A549 (cell line): Measurements from ENCODE around the gene CCR1. TPM values are rescaled to one million over a fixed set of nuclear protein-coding genes. Genes with fewer than 3 reads are reported as not detected.

ENCODE experiments used
- ATAC-seq, 2 experiments: fragments of 200-7000 bp in 1 of 2; fragments of >200 bp in 1 of 2; cut with Nextera tagmentation in 1 of 2; cut with Tn5 transposase in 1 of 2; 3 replicates each; pipeline versions ENCODE4 v1.8.0 to v1.9.1; 2018 to 2020; ENCODE audit warnings: mild to moderate bottlenecking in 1 of 2, moderate library complexity in 1 of 2
- CTCF ChIA-PET: fragments of 300-600 bp; sonication (Branson Sonifier 250); formaldehyde crosslinking; extraction: SDS; loops from one replicate; lab custom pipeline; 2021; ENCODE audit warnings: antibody characterized with exemption, inconsistent platforms; lab: Yijun Ruan, JAX
- POLR2A ChIA-PET: fragments of 350-600 bp; formaldehyde crosslinking; extraction: SDS; loops from one replicate; lab custom pipeline; 2021; ENCODE audit warnings: antibody characterized with exemption, inconsistent platforms; lab: Yijun Ruan, JAX
- DNase-seq, 2 experiments: peaks; one replicate each; pipeline versions ENCODE4 v3.0.0 to v3.0.0-alpha.2; 2011 to 2016; ENCODE audit warnings: low read depth in 1 of 2, low spot score in 1 of 2
- FAIRE-seq: peaks from 2 replicates; lab custom pipeline; 2011; peaks lifted over from hg19 to GRCh38; lab: Jason Lieb, UNC
- H3K27ac ChIP-seq, 2 experiments: fragments of >200 bp; sonication (Bioruptor Twin); formaldehyde crosslinking; 3 replicates each; pipeline ENCODE4 v1.5.1; 2016 to 2017
- H3K4me1 ChIP-seq: fragments of >200 bp; sonication (Bioruptor Twin); formaldehyde crosslinking; 3 replicates; pipeline ENCODE4 v1.6.1; 2016
- H3K4me2 ChIP-seq: fragments of >200 bp; sonication (Bioruptor Twin); formaldehyde crosslinking; 3 replicates; pipeline ENCODE4 v1.6.1; 2016
- H3K4me3 ChIP-seq: fragments of >200 bp; sonication (Bioruptor Twin); formaldehyde crosslinking; 3 replicates; pipeline ENCODE4 v1.5.1; 2016
- H3K9me3 ChIP-seq: fragments of >200 bp; sonication (Bioruptor Twin); formaldehyde crosslinking; 3 replicates; pipeline ENCODE4 v1.6.1; 2016
- BCL3 ChIP-seq: fragments of >200 bp; sonication (Bioruptor Twin); formaldehyde crosslinking; IDR thresholded peaks from 3 replicates; pipeline ENCODE4 v1.6.1; 2016
- CBX8 ChIP-seq: fragments of 200-600 bp; sonication (generic); IDR thresholded peaks from 2 replicates; pipeline ENCODE4 v1.6.1; 2016
- CTCF ChIP-seq: fragments of >200 bp; sonication (Bioruptor Twin); formaldehyde crosslinking; IDR thresholded peaks from 3 replicates; pipeline ENCODE4 v1.5.1; 2016
- EHF ChIP-seq: fragments of 250-450 bp; sonication (Bioruptor Pico); IDR thresholded peaks from 2 replicates; pipeline ENCODE4 v1.5.0; 2020; ENCODE audit warnings: mild to moderate bottlenecking
- EP300 ChIP-seq, 2 experiments: fragments of >200 bp; sonication (Bioruptor Twin); formaldehyde crosslinking; IDR thresholded peaks; 2 replicates in 1 of 2; 3 replicates in 1 of 2; pipeline ENCODE4 v1.6.1; 2016 to 2017
- HOXB13 ChIP-seq: fragments of 250-450 bp; sonication (Bioruptor Pico); IDR thresholded peaks from 2 replicates; pipeline ENCODE4 v1.5.0; 2020; ENCODE audit warnings: low read depth, mild to moderate bottlenecking, moderate library complexity
- JUNB ChIP-seq: fragments of >200 bp; sonication (Bioruptor Twin); formaldehyde crosslinking; IDR thresholded peaks from 2 replicates; pipeline ENCODE4 v1.6.1; 2016
- KDM1A ChIP-seq: fragments of 200-600 bp; sonication (generic); IDR thresholded peaks from 2 replicates; pipeline ENCODE4 v1.6.1; 2016; ENCODE audit warnings: low read depth, mild to moderate bottlenecking
- KDM5A ChIP-seq: fragments of 200-600 bp; sonication (generic); IDR thresholded peaks from 2 replicates; pipeline ENCODE4 v1.6.1; 2016; ENCODE audit warnings: antibody characterized with exemption, mild to moderate bottlenecking
- MYC ChIP-seq: IDR thresholded peaks from 2 replicates; pipeline ENCODE4 v1.6.1; 2012; ENCODE audit warnings: mild to moderate bottlenecking, inconsistent platforms, low read length, improper control_type of control experiment, borderline replicate concordance
- PBX3 ChIP-seq: IDR thresholded peaks from 2 replicates; pipeline ENCODE4 v1.6.1; 2012
- POLR2AphosphoS2 ChIP-seq: conservative IDR thresholded peaks from 2 replicates; pipeline ENCODE4 v1.6.1; 2012; ENCODE audit warnings: low read length, improper control_type of control experiment, inconsistent platforms
- REST ChIP-seq: fragments of 200-600 bp; sonication (generic); IDR thresholded peaks from 2 replicates; pipeline ENCODE4 v1.6.1; 2016; ENCODE audit warnings: antibody characterized with exemption, mild to moderate bottlenecking, moderate library complexity
- USF2 ChIP-seq: fragments of 450-650 bp; IDR thresholded peaks from 2 replicates; pipeline ENCODE4 v1.6.1; 2014; ENCODE audit warnings: antibody characterized with exemption
- ZNF302 ChIP-seq: fragments of 250-450 bp; sonication (Bioruptor Pico); IDR thresholded peaks from 2 replicates; pipeline ENCODE4 v1.9.0; 2021; ENCODE audit warnings: inconsistent platforms, mild to moderate bottlenecking, moderate library complexity
- WGBS: methylation state at CpG from one replicate; pipeline ENCODE4 v1.1.6; 2017; ENCODE audit errors: missing lambda C conversion rate; 5-methylcytosine and 5-hydroxymethylcytosine counted together
- polyA plus RNA-seq, 4 experiments: library from polyadenylated mRNA; depleted of rRNA in 3 of 4; stranded (reverse); fragments of >200 nt; fragmentation: RNase III in 1 of 4; extraction: RNeasy Plus Mini Kit Qiagen cat#74134 plus additional on column Dnase treatment in 1 of 4; gene quantifications; 2 replicates in 3 of 4; 3 replicates in 1 of 4; pipeline ENCODE4 v1.2.3, GENCODE V29; 2011 to 2017

The CCR1 gene
- polyA plus RNA-seq, 2 of the 4 experiments (the other 2 are of a cell fraction), result 0.03 TPM; not detected in 1

GRCh38 chr3:46228260-46229242, 20.4 kb upstream of the CCR1 start:
- 11% methylated on average over 5 of the region's 5 CpGs for WGBS
- ATAC-seq, result no peak
- Histone ChIP-seq H3K4me2 (no peak overlapping the region), H3K27ac (no peak overlapping the region)
- TF ChIP-seq KDM1A, result no peak
- TF ChIP-seq BCL3, result no peak
- no peak for TF ChIP-seq USF2
- no peak for TF ChIP-seq ZNF302 (CRISPR knock-in tag)
- TF ChIP-seq, all 56 proteins: peak for 0
- ChIA-PET POLR2A (no interaction called here), CTCF (interaction anchor here (0.5 kb wide), 1 partner anchor 17 kb away, joined by 3 read pairs; no protein-coding TSS in a partner anchor)
- FAIRE-seq (no peak), DNase-seq (no peak)
- no peak overlapping the region for H3K4me3 ChIP-seq
- no peaks in the 10 kb centered on the region; the same call in 2 of the 3 replicates for H3K9me3 ChIP-seq
- H3K4me1 ChIP-seq, result no peaks in the 10 kb centered on the region

- Histone ChIP-seq H3K9me3 (no peaks in the 10 kb centered on the region; the same call in 2 of the 3 replicates), H3K4me3 (no peak overlapping the region), H3K27ac (no peak overlapping the region), H3K4me1 (no peaks in the 10 kb centered on the region), H3K4me2 (no peak overlapping the region)
- ATAC-seq (no peak), DNase-seq (no peak), FAIRE-seq (no peak)
- WGBS, result 35% methylated on average over 7 of the region's 7 CpGs
- CTCF ChIA-PET, result no interaction called here
- POLR2A ChIA-PET, result no interaction called here
- no peak for TF ChIP-seq JUNB
- no peak for TF ChIP-seq MYC
- TF ChIP-seq, all 56 proteins: peak for 0
These were observed 14.5 kb upstream of the CCR1 start for GRCh38 chr3:46222435-46223161.

GRCh38 chr3:46221938-46222337, 13.8 kb upstream of the CCR1 start:
- Histone ChIP-seq H3K4me3 (no peak overlapping the region), H3K4me1 (no peaks in the 10 kb centered on the region), H3K27ac (no peak overlapping the region), H3K4me2 (no peak overlapping the region), H3K9me3 (no peaks in the 10 kb centered on the region; the same call in 2 of the 3 replicates)
- ATAC-seq, result no peak
- WGBS, result no CpG with 5 or more reads among the region's 1 CpG
- TF ChIP-seq PBX3, result no peak
- TF ChIP-seq KDM5A, result no peak
- TF ChIP-seq USF2, result no peak
- TF ChIP-seq CTCF, result no peak
- no peak for TF ChIP-seq POLR2AphosphoS2
- no peak for TF ChIP-seq CBX8
- no peak for TF ChIP-seq HOXB13 (CRISPR knock-in tag)
- TF ChIP-seq EHF (CRISPR knock-in tag), result no peak
- no peak for TF ChIP-seq REST
- no peak for TF ChIP-seq JUNB
- no peak for TF ChIP-seq EP300 (IDR thresholded peaks at IDR 0.05)
- DNase-seq, result no peak
- no peak for FAIRE-seq
- CTCF ChIA-PET, result no interaction called here
- POLR2A ChIA-PET, result no interaction called here
